ENCODE data around the gene MYRIP. TPM values are rescaled to one million over a fixed set of nuclear protein-coding genes. Genes with fewer than 3 reads are reported as not detected.

Gene MYRIP
- total and polyA plus RNA-seq, 12 donors, result 0.45 to 2.7 (median 1.3) TPM

DNA sequence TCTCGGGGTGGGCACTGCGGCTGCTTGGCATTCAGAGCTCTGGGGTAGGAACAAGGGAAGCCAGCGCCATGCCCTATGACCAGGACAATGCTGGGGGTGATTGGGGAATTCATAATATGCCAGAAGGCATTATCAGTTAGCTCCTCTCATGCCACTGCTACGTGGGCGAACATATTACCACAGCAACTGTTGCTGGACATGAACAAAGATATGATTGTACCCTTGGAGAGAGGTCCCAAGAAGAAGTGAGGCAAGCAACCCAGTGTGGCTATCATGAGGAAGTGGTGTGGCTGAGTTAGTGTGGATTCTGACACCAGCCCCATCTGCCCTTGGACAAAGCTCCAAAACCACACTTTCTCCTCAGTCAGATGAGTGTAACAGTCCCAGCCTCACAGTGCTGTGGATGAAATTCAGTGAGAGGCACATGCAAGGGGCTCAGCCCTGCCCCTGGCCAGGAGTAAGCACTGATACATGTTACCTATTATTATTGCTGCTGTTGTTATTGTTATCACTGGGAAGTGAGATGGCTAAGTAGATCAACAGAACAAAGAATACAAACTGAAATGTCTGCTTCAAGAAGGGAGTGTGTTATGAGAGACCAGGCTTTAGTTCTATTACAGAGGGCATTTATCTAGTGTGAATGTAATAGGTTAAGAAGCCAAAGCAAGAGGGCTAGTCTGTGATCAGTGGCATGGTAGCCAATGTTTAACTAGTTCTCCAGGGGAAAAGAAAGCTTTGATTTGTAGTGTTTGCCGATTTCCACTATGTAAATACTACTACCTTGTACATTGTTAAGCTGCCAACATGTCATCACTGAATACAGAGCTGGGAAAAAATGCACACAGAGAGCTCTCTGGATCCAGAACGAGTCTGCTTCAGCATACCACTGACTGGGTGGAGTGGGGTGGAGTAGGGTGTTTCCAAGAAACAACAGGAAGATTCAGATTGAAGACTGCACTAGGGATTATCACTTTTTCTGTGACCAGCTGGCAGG lies 277.8 kb downstream of the MYRIP start:
- Histone ChIP-seq H3K9me3 (peaks cover 0 to 2% (median 0%) of the 10 kb centered on the region in 11 donors), H3K4me1 (no peaks in the 10 kb centered on the region), H3K36me3 (no peaks in the 10 kb centered on the region), H3K27me3 (peaks cover 0 to 4% (median 0%) of the 10 kb centered on the region in 7 donors), H3K4me3 (no peak overlapping the region), H3K27ac (no peak overlapping the region)
- intact Hi-C loops (cut with DNase I), result no loop called here
- WGBS, 2 donors, result 75 to 78% methylated on average over 7 of the region's 7 CpGs
- DNase-seq, result no peak
- no peak for ATAC-seq
- no peak for TF ChIP-seq CTCF (IDR thresholded peaks at IDR 0.05)

GRCh38 chr3:40088527-40089170 lies 279.2 kb downstream of the MYRIP start:
- no peak for DNase-seq
- no peak overlapping the region for H3K27ac ChIP-seq
- ATAC-seq, result no peak
- H3K4me3 ChIP-seq, result no peak overlapping the region
- H3K36me3 ChIP-seq, result no peaks in the 10 kb centered on the region
- 95 to 96% methylated on average over 3 of the region's 3 CpGs for WGBS, 2 donors
- H3K4me1 ChIP-seq, result no peaks in the 10 kb centered on the region
- no peak for TF ChIP-seq CTCF (IDR thresholded peaks at IDR 0.05)
- intact Hi-C loops (cut with DNase I), result no loop called here
- H3K27me3 ChIP-seq, result peaks cover 0 to 4% (median 0%) of the 10 kb centered on the region in 7 donors
- H3K9me3 ChIP-seq, result peaks cover 0 to 2% (median 0%) of the 10 kb centered on the region in 11 donors

DNA sequence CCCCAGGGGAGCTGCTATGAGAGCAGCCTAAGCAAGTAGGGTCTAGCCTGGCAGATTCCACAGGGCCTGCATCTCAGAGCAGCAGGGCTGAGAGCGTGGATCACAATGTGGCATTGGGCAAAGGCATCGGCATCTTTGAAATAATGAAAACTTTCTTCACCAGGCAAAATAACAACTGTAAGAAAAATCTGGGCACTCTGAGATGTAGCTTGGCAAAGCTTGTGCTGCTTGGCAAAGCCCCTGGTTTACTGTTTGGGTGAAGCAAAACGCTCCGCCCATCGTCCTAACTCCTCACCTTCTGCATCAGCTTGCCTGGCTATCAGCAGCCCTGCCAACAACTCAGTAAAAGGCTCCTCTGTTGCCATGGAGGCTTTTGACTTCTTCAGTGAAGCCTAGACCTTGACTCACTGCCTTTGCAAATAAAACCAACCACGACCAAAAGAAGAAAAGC lies 287.3 kb downstream of the MYRIP start:
- Histone ChIP-seq H3K4me1 (no peaks in the 10 kb centered on the region), H3K4me3 (no peak overlapping the region), H3K9me3 (peaks cover 0 to 16% (median 10%) of the 10 kb centered on the region in 11 donors), H3K36me3 (peaks cover 0 to under 1% (median 0%) of the 10 kb centered on the region in 9 donors), H3K27ac (no peak overlapping the region), H3K27me3 (no peaks in the 10 kb centered on the region)
- no peak for TF ChIP-seq CTCF (IDR thresholded peaks at IDR 0.05)
- ATAC-seq (no peak), DNase-seq (no peak)
- intact Hi-C loops (cut with DNase I), result no loop called here
- 79 to 87% methylated on average over 6 of the region's 6 CpGs for WGBS, 2 donors

Data from heart right ventricle (tissue), 16 donors.